ENCODE measurements around the gene UBE3D. TPM values are rescaled to one million over a fixed set of nuclear protein-coding genes. Genes with fewer than 3 reads are reported as not detected.

UBE3D gene
- total and polyA plus RNA-seq, 2 of the 8 experiments (the other 6 are each of a cell fraction or from before 2014, with no cell fraction given) = 5.7 to 16.3 TPM

- H3K79me2 ChIP-seq (ENCODE audit: control insufficient read depth in 1 of 2, insufficient read depth in 2 of 2, low read length in 2 of 2) = no peaks in the 10 kb centered on the region
- no peak overlapping the region for H2BK120ac ChIP-seq (replicated peaks; ENCODE audit: low read depth, low read length)
- H2BK20ac ChIP-seq (ENCODE audit: low read length) = no peak overlapping the region
- H3K9ac ChIP-seq (replicated peaks in 1 of 4; ENCODE audit: extremely low read depth in 1 of 4, low read depth in 3 of 4, low read length in 3 of 4) = no peak overlapping the region
- no peak overlapping the region for H3K18ac ChIP-seq (ENCODE audit: extremely low read depth, low read length)
- no peak overlapping the region for H2AFZ ChIP-seq (ENCODE audit: low read length)
- POLR2A ChIA-PET (ENCODE audit: partially characterized antibody) = no interaction called here
- no peaks in the 10 kb centered on the region for H3K23me2 ChIP-seq (ENCODE audit: low read depth, low read length)
- no peaks in the 10 kb centered on the region; the same call in 1 of the 2 replicates for H3K79me1 ChIP-seq (ENCODE audit: low read depth, low read length)
- H3K9me3 ChIP-seq (ENCODE audit: insufficient read depth in 2 of 2, low read depth in 1 of 2, low read length in 1 of 2) = no peaks in the 10 kb centered on the region
- H3K4me1 ChIP-seq (replicated peaks in 1 of 4; ENCODE audit: control insufficient read depth in 3 of 4, insufficient read depth in 4 of 4, low read length in 3 of 4) = peaks cover 0 to 8% (median 2%) of the 10 kb centered on the region in 4 experiments; a peak in 4 of 7 replicates
- no peak overlapping the region for H3K4me2 ChIP-seq (ENCODE audit: insufficient read depth in 1 of 2, low read depth in 2 of 2, low read length in 2 of 2)
- no peaks in the 10 kb centered on the region for H3K27me3 ChIP-seq (replicated peaks in 1 of 4; ENCODE audit: control insufficient read depth in 3 of 4, extremely low read depth in 1 of 4, insufficient read depth in 3 of 4, low read length in 3 of 4)
- no peak overlapping the region for H4K8ac ChIP-seq (ENCODE audit: extremely low read depth, insufficient read depth, low read length)
- no peak for FAIRE-seq
- no peak overlapping the region for H3K27ac ChIP-seq (ENCODE audit: low read depth, low read length)
- no peak overlapping the region for H3K4me3 ChIP-seq (ENCODE audit: extremely low read depth in 1 of 4, insufficient read depth in 2 of 4, low read depth in 3 of 4, low read length in 4 of 4)
- no peak overlapping the region for H3K56ac ChIP-seq (replicated peaks; ENCODE audit: insufficient read length, low read depth, low read length)
- H3K14ac ChIP-seq (ENCODE audit: insufficient read length) = no peak overlapping the region
- no peaks in the 10 kb centered on the region for H4K20me1 ChIP-seq (replicated peaks in 1 of 2; ENCODE audit: control insufficient read depth in 1 of 2, insufficient read depth in 2 of 2, low read length in 2 of 2)
- CTCF ChIA-PET (ENCODE audit: partially characterized antibody) = no interaction called here
- 0 out of 8 replicates have a peak, but pooled peaks cover 0 to 4% (median 0%) of the 10 kb centered on the region in 4 experiments for H3K36me3 ChIP-seq (ENCODE audit: control insufficient read depth in 2 of 4, insufficient read depth in 4 of 4, low read length in 3 of 4)
- no peak overlapping the region for H2BK15ac ChIP-seq (ENCODE audit: low read length)
- no peak overlapping the region for H2AK5ac ChIP-seq (ENCODE audit: low read depth, low read length)
- H3K23ac ChIP-seq (ENCODE audit: insufficient read length) = no peak overlapping the region
- TF ChIP-seq TCF12 (IDR thresholded peaks at IDR 0.05; ENCODE audit: low read depth, low read length) (no peak), SAP30 (IDR thresholded peaks at IDR 0.05; ENCODE audit: insufficient read depth, insufficient replicate concordance, low read length) (no peak), KDM4A (IDR thresholded peaks at IDR 0.05; ENCODE audit: low read depth, low read length, severe bottlenecking) (no peak), NANOG (IDR thresholded peaks at IDR 0.05; ENCODE audit: insufficient read depth, low read depth, low read length, poor library complexity, severe bottlenecking) (no peak), TEAD4 (IDR thresholded peaks at IDR 0.05; ENCODE audit: low read depth, low read length) (no peak), RNF2 (IDR thresholded peaks at IDR 0.05; ENCODE audit: borderline replicate concordance, low read depth, low read length, missing control alignments, poor library complexity, severe bottlenecking) (no peak), SP2 (IDR thresholded peaks at IDR 0.05; ENCODE audit: low read length) (no peak), CBX5 (IDR thresholded peaks at IDR 0.05; ENCODE audit: low read depth, low read length) (no peak), PHF8 (conservative IDR thresholded peaks at IDR 0.05; ENCODE audit: low read depth, low read length) (no peak), TAF7 (optimal IDR thresholded peaks at IDR 0.05; ENCODE audit: borderline replicate concordance, low read depth, low read length) (no peak), ATF3 (IDR thresholded peaks at IDR 0.05; ENCODE audit: insufficient read depth, low read depth, low read length) (no peak), HDAC2 (IDR thresholded peaks at IDR 0.05; ENCODE audit: borderline replicate concordance in 1 of 2, low read depth in 2 of 2, low read length in 2 of 2) (no peak), CBX8 (IDR thresholded peaks at IDR 0.05; ENCODE audit: borderline replicate concordance, low read depth, low read length) (no peak)
- H4K91ac ChIP-seq (replicated peaks; ENCODE audit: insufficient read length, low read length) = no peak overlapping the region
- H2BK12ac ChIP-seq (ENCODE audit: low read depth, low read length) = no peak overlapping the region
- no peak for DNase-seq (ENCODE audit: low read depth in 1 of 2, low spot score in 2 of 2)
- no peak overlapping the region for H4K5ac ChIP-seq (ENCODE audit: insufficient read length, low read depth, low read length)
- H3K4ac ChIP-seq (replicated peaks; ENCODE audit: insufficient read length, low read depth, low read length) = no peak overlapping the region
- no peak overlapping the region for H2BK5ac ChIP-seq (ENCODE audit: low read depth, low read length)
Measured at GRCh38 chr6:82891076-82891475, 174.6 kb downstream of the UBE3D start.

Measured in H1 (cell line).